MM.1S (cell line): ENCODE measurements around the gene MOSMO.
"Not testable (repeated sequence)": the region's sequence is repeated elsewhere in the genome, so short reads cannot be mapped to it uniquely, and the experiment has no call there.

Experiments
- DNase-seq: peaks from one replicate; pipeline ENCODE4 v3.0.0-alpha.2; 2015
- H2AFZ ChIP-seq: fragments of 300-600 bp; sonication (generic); 2 replicates; pipeline ENCODE4 v1.6.0; 2016; ENCODE audit warnings: antibody characterized with exemption, low read length
- H3F3A ChIP-seq: fragments of 300-600 bp; sonication (generic); 2 replicates; pipeline ENCODE4 v1.6.1; 2016; ENCODE audit warnings: mild to moderate bottlenecking, antibody characterized with exemption, low read length, moderate library complexity, mixed read lengths; ENCODE audit not compliant: insufficient read depth
- H3K27ac ChIP-seq: fragments of 300-600 bp; sonication (generic); 2 replicates; pipeline ENCODE4 v1.5.1; 2016; ENCODE audit warnings: mild to moderate bottlenecking, low read length
- H3K27me3 ChIP-seq: fragments of 300-600 bp; sonication (generic); replicated peaks from 2 replicates; pipeline ENCODE4 v1.6.0; 2016; ENCODE audit warnings: low read length; ENCODE audit not compliant: insufficient read depth
- H3K36me3 ChIP-seq: fragments of 300-600 bp; sonication (generic); replicated peaks from 2 replicates; pipeline ENCODE4 v1.6.1; 2016; ENCODE audit warnings: mild to moderate bottlenecking, low read length, mixed read lengths; ENCODE audit not compliant: insufficient read depth
- H3K4me1 ChIP-seq: fragments of 300-600 bp; sonication (generic); 2 replicates; pipeline ENCODE4 v1.6.1; 2016; ENCODE audit warnings: low read length, mixed read lengths
- H3K4me2 ChIP-seq: fragments of 300-600 bp; sonication (generic); 2 replicates; pipeline ENCODE4 v1.6.0; 2016; ENCODE audit warnings: low read depth, low read length
- H3K4me3 ChIP-seq: fragments of 300-600 bp; sonication (generic); 2 replicates; pipeline ENCODE4 v1.5.1; 2016; ENCODE audit warnings: low read length, mixed read lengths
- H3K79me2 ChIP-seq: fragments of 300-600 bp; sonication (generic); 2 replicates; pipeline ENCODE4 v1.6.1; 2016; ENCODE audit warnings: mixed run types, low read length, mixed read lengths
- H3K9ac ChIP-seq: fragments of 300-600 bp; sonication (generic); 2 replicates; pipeline ENCODE4 v1.6.1; 2016; ENCODE audit warnings: low read length, mixed read lengths
- H3K9me2 ChIP-seq: fragments of 300-600 bp; sonication (generic); replicated peaks from 2 replicates; pipeline ENCODE4 v1.6.1; 2016; ENCODE audit warnings: mild to moderate bottlenecking, low read length, mixed read lengths; ENCODE audit not compliant: insufficient read depth
- H3K9me3 ChIP-seq: fragments of 300-600 bp; sonication (generic); replicated peaks from 2 replicates; pipeline ENCODE4 v1.6.1; 2016; ENCODE audit warnings: mild to moderate bottlenecking, low read length, mixed read lengths; ENCODE audit not compliant: insufficient read depth
- H4K20me1 ChIP-seq: fragments of 300-600 bp; sonication (generic); 2 replicates; pipeline ENCODE4 v1.6.1; 2016; ENCODE audit warnings: mild to moderate bottlenecking, low read length, moderate library complexity, mixed read lengths; ENCODE audit not compliant: insufficient read depth
- CTCF ChIP-seq: fragments of 300-600 bp; sonication (generic); IDR thresholded peaks from 2 replicates; pipeline ENCODE4 v1.5.1; 2016; ENCODE audit warnings: antibody characterized with exemption, low read length, mixed read lengths
- EZH2 ChIP-seq: fragments of 300-600 bp; sonication (generic); optimal IDR thresholded peaks from 2 replicates; pipeline ENCODE3; 2017; ENCODE audit warnings: low read depth, mild to moderate bottlenecking, antibody characterized with exemption, low read length, mixed read lengths
- EZH2phosphoT487 ChIP-seq: fragments of 300-600 bp; sonication (generic); IDR thresholded peaks from 2 replicates; pipeline ENCODE4 v1.6.1; 2018; ENCODE audit warnings: antibody characterized with exemption, low read length

The MOSMO gene

GRCh38 chr16:21996923-21997696, 10.8 kb upstream of the MOSMO start:
- no peaks in the 10 kb centered on the region for H3K27me3 ChIP-seq
- H2AFZ ChIP-seq: no peak overlapping the region
- no peak overlapping the region for H3K4me2 ChIP-seq
- no peak overlapping the region for H3K4me3 ChIP-seq
- H3K9me2 ChIP-seq: no peaks in the 10 kb centered on the region
- H3K79me2 ChIP-seq: no peaks in the 10 kb centered on the region
- H3K9me3 ChIP-seq: no peaks in the 10 kb centered on the region
- H3K4me1 ChIP-seq: no peaks in the 10 kb centered on the region
- H4K20me1 ChIP-seq: no peaks in the 10 kb centered on the region
- no peaks in the 10 kb centered on the region for H3F3A ChIP-seq
- H3K27ac ChIP-seq: no peak overlapping the region
- no peak overlapping the region for H3K9ac ChIP-seq
- TF ChIP-seq EZH2phosphoT487: no peak
- TF ChIP-seq EZH2: no peak
- no peak for TF ChIP-seq CTCF
- H3K36me3 ChIP-seq: no peaks in the 10 kb centered on the region
- no peak for DNase-seq

GRCh38 chr16:21997697-21998480, 10.0 kb upstream of the MOSMO start:
- no peaks in the 10 kb centered on the region for H3K36me3 ChIP-seq
- no peaks in the 10 kb centered on the region for H3K9me3 ChIP-seq
- no peak overlapping the region for H3K9ac ChIP-seq
- TF ChIP-seq CTCF: no peak
- no peak for TF ChIP-seq EZH2
- TF ChIP-seq EZH2phosphoT487: no peak
- no peaks in the 10 kb centered on the region for H3K9me2 ChIP-seq
- no peaks in the 10 kb centered on the region for H3K79me2 ChIP-seq
- no peaks in the 10 kb centered on the region for H4K20me1 ChIP-seq
- H3K4me1 ChIP-seq: no peaks in the 10 kb centered on the region
- DNase-seq: no peak
- no peak overlapping the region for H3K27ac ChIP-seq
- H3K4me2 ChIP-seq: no peak overlapping the region
- no peak overlapping the region for H3K4me3 ChIP-seq
- no peak overlapping the region for H2AFZ ChIP-seq
- H3F3A ChIP-seq: no peaks in the 10 kb centered on the region
- H3K27me3 ChIP-seq: no peaks in the 10 kb centered on the region

GRCh38 chr16:22001591-22001990, 6.3 kb upstream of the MOSMO start:
- Histone ChIP-seq H3F3A (no peaks in the 10 kb centered on the region), H3K9me2 (no peaks in the 10 kb centered on the region), H3K4me2 (no peak overlapping the region), H3K4me1 (no peaks in the 10 kb centered on the region), H3K4me3 (no peak overlapping the region), H3K27ac (no peak overlapping the region), H3K9me3 (no peaks in the 10 kb centered on the region), H3K79me2 (no peaks in the 10 kb centered on the region), H4K20me1 (no peaks in the 10 kb centered on the region), H3K27me3 (no peaks in the 10 kb centered on the region), H3K36me3 (no peaks in the 10 kb centered on the region), H3K9ac (no peak overlapping the region), H2AFZ (no peak overlapping the region)
- DNase-seq: no peak
- TF ChIP-seq CTCF (no peak), EZH2 (no peak), EZH2phosphoT487 (no peak)

GRCh38 chr16:22002047-22002446, 5.9 kb upstream of the MOSMO start:
- not testable (repeated sequence) for H3K4me1 ChIP-seq, H3K4me3 ChIP-seq, H3K79me2 ChIP-seq, H3K9me2 ChIP-seq, H4K20me1 ChIP-seq, H2AFZ ChIP-seq, H3K36me3 ChIP-seq, H3K9me3 ChIP-seq, H3K27me3 ChIP-seq, H3F3A ChIP-seq, H3K27ac ChIP-seq, DNase-seq, H3K4me2 ChIP-seq, H3K9ac ChIP-seq
